BLaER1 (cell line): ENCODE data around the gene PPP1R13B.

Source experiments
- H3K27ac ChIP-seq: shearing (Covaris generic); formaldehyde crosslinking; 2 replicates; pipeline ENCODE4 v1.8.1; 2022
- H3K27me3 ChIP-seq: shearing (Covaris generic); formaldehyde crosslinking; 2 replicates; pipeline ENCODE4 v1.8.1; 2022
- H3K36me3 ChIP-seq: shearing (Covaris generic); formaldehyde crosslinking; 2 replicates; pipeline ENCODE4 v1.8.1; 2022
- H3K4me1 ChIP-seq: shearing (Covaris generic); formaldehyde crosslinking; 2 replicates; pipeline ENCODE4 v1.8.1; 2022
- H3K4me2 ChIP-seq: shearing (Covaris generic); formaldehyde crosslinking; 2 replicates; pipeline ENCODE4 v1.8.1; 2022
- H3K4me3 ChIP-seq: shearing (Covaris generic); formaldehyde crosslinking; 2 replicates; pipeline ENCODE4 v1.8.1; 2022
- H3K9ac ChIP-seq: shearing (Covaris generic); formaldehyde crosslinking; 2 replicates; pipeline ENCODE4 v1.8.1; 2022
- H3K9me3 ChIP-seq: shearing (Covaris generic); formaldehyde crosslinking; 2 replicates; pipeline ENCODE4 v1.8.1; 2022
- H4K20me1 ChIP-seq: shearing (Covaris generic); formaldehyde crosslinking; 2 replicates; pipeline ENCODE4 v1.8.1; 2022
- Cebpa-rat ChIP-seq: shearing (Covaris generic); IDR thresholded peaks from 2 replicates; pipeline ENCODE4 v1.8.1; 2022

Gene PPP1R13B

GRCh38 chr14:103819503-103820307, 27.7 kb downstream of the PPP1R13B start:
- Histone ChIP-seq H3K4me3 (no peak overlapping the region), H3K27ac (no peak overlapping the region), H4K20me1 (no peaks in the 10 kb centered on the region), H3K36me3 (no peaks in the 10 kb centered on the region), H3K9ac (no peak overlapping the region), H3K9me3 (0 out of 2 replicates have a peak, but pooled peaks cover 6% of the 10 kb centered on the region), H3K4me2 (peak overlapping the region; percentile 67), H3K4me1 (peaks cover 18% of the 10 kb centered on the region), H3K27me3 (no peaks in the 10 kb centered on the region)
- no peak for TF ChIP-seq Cebpa-rat

GRCh38 chr14:103818870-103819269, 28.5 kb downstream of the PPP1R13B start:
- H3K27me3 ChIP-seq: no peaks in the 10 kb centered on the region
- no peak overlapping the region for H3K9ac ChIP-seq
- no peak overlapping the region for H3K4me2 ChIP-seq
- H4K20me1 ChIP-seq: no peaks in the 10 kb centered on the region
- no peak overlapping the region for H3K27ac ChIP-seq
- TF ChIP-seq Cebpa-rat: no peak
- H3K4me1 ChIP-seq: peaks cover 18% of the 10 kb centered on the region
- H3K9me3 ChIP-seq: 0 out of 2 replicates have a peak, but pooled peaks cover 6% of the 10 kb centered on the region
- no peak overlapping the region for H3K4me3 ChIP-seq
- H3K36me3 ChIP-seq: no peaks in the 10 kb centered on the region

GRCh38 chr14:103818422-103818821, 29.0 kb downstream of the PPP1R13B start:
- H3K4me2 ChIP-seq: no peak overlapping the region
- H3K27ac ChIP-seq: no peak overlapping the region
- no peaks in the 10 kb centered on the region for H3K36me3 ChIP-seq
- H4K20me1 ChIP-seq: no peaks in the 10 kb centered on the region
- no peak overlapping the region for H3K9ac ChIP-seq
- no peak for TF ChIP-seq Cebpa-rat
- no peak overlapping the region for H3K4me3 ChIP-seq
- H3K27me3 ChIP-seq: no peaks in the 10 kb centered on the region
- H3K9me3 ChIP-seq: 0 out of 2 replicates have a peak, but pooled peaks cover 6% of the 10 kb centered on the region
- peaks cover 18% of the 10 kb centered on the region for H3K4me1 ChIP-seq

- H4K20me1 ChIP-seq: no peaks in the 10 kb centered on the region
- no peaks in the 10 kb centered on the region for H3K27me3 ChIP-seq
- no peak overlapping the region for H3K9ac ChIP-seq
- TF ChIP-seq Cebpa-rat: no peak
- no peaks in the 10 kb centered on the region for H3K36me3 ChIP-seq
- H3K27ac ChIP-seq: no peak overlapping the region
- H3K9me3 ChIP-seq: 0 out of 2 replicates have a peak, but pooled peaks cover 6% of the 10 kb centered on the region
- no peak overlapping the region for H3K4me2 ChIP-seq
- H3K4me3 ChIP-seq: no peak overlapping the region
- H3K4me1 ChIP-seq: peaks cover 18% of the 10 kb centered on the region
These were observed 29.8 kb downstream of the PPP1R13B start for GRCh38 chr14:103817595-103817994.

- H3K27me3 ChIP-seq: no peaks in the 10 kb centered on the region
- no peaks in the 10 kb centered on the region for H3K36me3 ChIP-seq
- no peak overlapping the region for H3K9ac ChIP-seq
- no peak overlapping the region for H3K4me2 ChIP-seq
- no peak overlapping the region for H3K4me3 ChIP-seq
- 0 out of 2 replicates have a peak, but pooled peaks cover 6% of the 10 kb centered on the region for H3K9me3 ChIP-seq
- no peaks in the 10 kb centered on the region for H4K20me1 ChIP-seq
- no peak overlapping the region for H3K27ac ChIP-seq
- TF ChIP-seq Cebpa-rat: no peak
- H3K4me1 ChIP-seq: peaks cover 18% of the 10 kb centered on the region
These were observed 30.4 kb downstream of the PPP1R13B start for GRCh38 chr14:103816991-103817390.

GRCh38 chr14:103815253-103815652, 32.1 kb downstream of the PPP1R13B start:
- no peak for TF ChIP-seq Cebpa-rat

GRCh38 chr14:103811189-103811588, 36.2 kb downstream of the PPP1R13B start:
- Histone ChIP-seq H3K27me3 (no peaks in the 10 kb centered on the region), H3K36me3 (no peaks in the 10 kb centered on the region), H3K9ac (no peak overlapping the region), H3K4me1 (peaks cover 22% of the 10 kb centered on the region), H3K4me3 (no peak overlapping the region), H3K4me2 (no peak overlapping the region), H3K27ac (no peak overlapping the region), H4K20me1 (peaks cover 13% of the 10 kb centered on the region; the same call in 1 of the 2 replicates), H3K9me3 (0 out of 2 replicates have a peak, but pooled peaks cover 6% of the 10 kb centered on the region)
- no peak for TF ChIP-seq Cebpa-rat

More at GRCh38 chr14:103815253-103815652, 32.1 kb downstream of the PPP1R13B start:
- Histone ChIP-seq H4K20me1 (no peaks in the 10 kb centered on the region), H3K27ac (no peak overlapping the region), H3K9me3 (0 out of 2 replicates have a peak, but pooled peaks cover 6% of the 10 kb centered on the region), H3K4me3 (no peak overlapping the region), H3K9ac (no peak overlapping the region), H3K27me3 (no peaks in the 10 kb centered on the region), H3K36me3 (no peaks in the 10 kb centered on the region), H3K4me1 (peaks cover 9% of the 10 kb centered on the region), H3K4me2 (no peak overlapping the region)

DNA sequence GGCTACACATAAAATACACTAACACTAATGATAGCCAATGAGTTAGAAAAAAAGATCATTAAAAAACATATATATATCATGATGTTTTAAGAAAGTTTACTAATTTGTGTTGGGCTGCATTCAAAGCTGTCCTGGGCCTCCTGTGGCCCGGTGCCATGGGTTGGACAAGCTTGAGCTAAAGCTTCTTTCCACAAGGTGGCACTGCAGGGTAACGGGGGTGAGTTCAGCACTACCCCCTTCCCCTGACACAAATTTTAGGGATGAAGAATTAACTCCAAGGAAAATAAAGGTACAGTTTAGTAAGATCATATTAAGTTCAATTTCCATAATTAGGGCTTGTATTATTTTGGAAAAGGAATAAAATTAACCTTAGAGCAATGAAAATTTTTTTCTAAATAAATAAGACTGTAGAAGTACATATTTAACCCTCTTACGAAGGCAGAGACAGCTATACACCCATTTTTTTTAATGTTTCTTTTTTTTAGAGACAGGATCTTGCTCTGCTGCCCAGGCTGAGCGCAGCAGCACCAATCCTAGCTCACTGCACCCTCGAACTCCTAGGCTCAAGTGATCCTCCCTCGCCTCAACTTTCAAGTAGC, 38.9 kb downstream of the PPP1R13B start:
- H3K9ac ChIP-seq: no peak overlapping the region
- H3K4me3 ChIP-seq: no peak overlapping the region
- no peaks in the 10 kb centered on the region for H3K36me3 ChIP-seq
- no peaks in the 10 kb centered on the region for H3K27me3 ChIP-seq
- TF ChIP-seq Cebpa-rat: no peak
- H4K20me1 ChIP-seq: peaks cover 16% of the 10 kb centered on the region; the same call in 1 of the 2 replicates
- peak overlapping the region; percentile 72; the same call in 1 of the 2 replicates for H3K4me2 ChIP-seq
- peaks cover 40% of the 10 kb centered on the region for H3K4me1 ChIP-seq
- no peak overlapping the region for H3K27ac ChIP-seq
- H3K9me3 ChIP-seq: no peaks in the 10 kb centered on the region

DNA sequence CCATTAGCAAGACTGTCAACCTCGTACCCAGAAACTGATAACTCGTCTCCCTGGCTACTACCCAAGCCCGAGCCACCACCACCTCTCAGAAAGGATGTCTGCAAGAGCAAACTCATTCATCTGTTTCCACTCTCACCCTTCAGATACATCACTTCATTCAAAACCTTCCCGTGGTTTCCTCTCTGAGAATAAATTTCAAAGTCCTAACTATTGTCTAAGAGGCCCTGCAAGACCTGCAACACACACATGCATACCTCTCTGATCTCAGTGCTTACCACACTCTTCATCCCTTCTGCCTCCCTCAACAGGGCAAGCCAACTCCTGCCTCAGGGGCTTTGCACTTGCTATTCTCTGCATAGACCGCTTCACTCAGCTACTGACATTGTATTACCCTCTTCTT, 40.6 kb downstream of the PPP1R13B start:
- no peak overlapping the region for H3K9ac ChIP-seq

DNA sequence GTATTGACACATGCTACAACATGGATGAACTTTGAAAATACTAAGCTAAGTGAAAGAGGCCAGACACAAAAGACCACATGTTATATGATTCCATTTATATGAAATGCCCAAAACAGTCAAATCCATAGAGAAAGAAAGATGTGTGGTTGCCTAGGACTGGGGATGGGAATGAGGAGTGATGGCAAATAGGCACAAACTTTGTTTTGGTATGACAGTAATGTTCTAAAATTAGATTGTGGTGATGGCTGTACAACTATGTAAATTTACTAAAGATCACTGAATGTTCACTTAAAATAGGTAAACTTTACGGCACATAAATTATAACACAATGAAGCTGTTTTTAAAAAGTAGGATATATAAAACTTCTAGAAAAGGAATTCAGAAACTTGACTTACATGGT, 41.7 kb downstream of the PPP1R13B start:
- peaks cover 40% of the 10 kb centered on the region for H3K4me1 ChIP-seq
- H4K20me1 ChIP-seq: peaks cover 16% of the 10 kb centered on the region; the same call in 1 of the 2 replicates
- no peaks in the 10 kb centered on the region for H3K27me3 ChIP-seq
- H3K9ac ChIP-seq: no peak overlapping the region
- H3K4me2 ChIP-seq: peak overlapping the region; percentile 72
- no peak for TF ChIP-seq Cebpa-rat
- H3K36me3 ChIP-seq: no peaks in the 10 kb centered on the region
- H3K27ac ChIP-seq: peak overlapping the region; percentile 13; the same call in 1 of the 2 replicates
- no peaks in the 10 kb centered on the region for H3K9me3 ChIP-seq
- no peak overlapping the region for H3K4me3 ChIP-seq

More for the DNA sequence above, 40.6 kb downstream of the PPP1R13B start:
- Histone ChIP-seq H3K9me3 (no peaks in the 10 kb centered on the region), H3K27me3 (no peaks in the 10 kb centered on the region), H3K36me3 (no peaks in the 10 kb centered on the region), H4K20me1 (peaks cover 16% of the 10 kb centered on the region; the same call in 1 of the 2 replicates), H3K27ac (no peak overlapping the region), H3K4me3 (no peak overlapping the region), H3K4me1 (peaks cover 40% of the 10 kb centered on the region), H3K4me2 (peak overlapping the region; percentile 72)
- peak; percentile 65; the same call in 1 of the 2 replicates for TF ChIP-seq Cebpa-rat
